Hematopoietic multipotent progenitor cell treated with erythropoietin and hydrocortisone succinate and interleukin-3 and kit ligand, for 4 days (in vitro differentiated cells): ENCODE measurements around the gene LMF1.
A peak's percentile ranks its signal among the peaks of the same experiment; 100 is the strongest.

Experiments used
- DNase-seq: peaks from one replicate; pipeline ENCODE4 v3.0.0-alpha.2; 2015

Gene LMF1

DNA sequence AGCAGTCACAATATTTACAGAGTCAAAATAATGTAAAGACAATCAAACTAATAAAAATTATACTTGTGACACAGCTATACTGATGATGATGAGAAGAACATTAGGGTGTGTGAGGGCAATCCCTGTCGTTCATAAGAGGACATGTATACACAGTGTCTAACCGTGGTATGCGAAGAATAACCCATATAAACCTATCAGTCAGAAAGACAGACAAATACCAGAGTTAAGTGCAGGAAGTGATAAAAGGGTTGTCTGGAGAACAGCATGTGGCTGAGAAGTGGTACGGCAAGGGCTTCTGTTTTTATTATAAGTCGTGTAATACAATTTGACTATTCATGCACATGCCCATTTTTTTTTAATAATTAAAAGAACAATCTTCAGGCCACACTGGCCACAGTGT, 46.7 kb downstream of the LMF1 start:
- no peak for DNase-seq

- no peak for DNase-seq
Observed at GRCh38 chr16:923184-923583, 47.6 kb downstream of the LMF1 start.

- DNase-seq = no peak
Observed at GRCh38 chr16:922051-922450, 48.7 kb downstream of the LMF1 start.

DNA sequence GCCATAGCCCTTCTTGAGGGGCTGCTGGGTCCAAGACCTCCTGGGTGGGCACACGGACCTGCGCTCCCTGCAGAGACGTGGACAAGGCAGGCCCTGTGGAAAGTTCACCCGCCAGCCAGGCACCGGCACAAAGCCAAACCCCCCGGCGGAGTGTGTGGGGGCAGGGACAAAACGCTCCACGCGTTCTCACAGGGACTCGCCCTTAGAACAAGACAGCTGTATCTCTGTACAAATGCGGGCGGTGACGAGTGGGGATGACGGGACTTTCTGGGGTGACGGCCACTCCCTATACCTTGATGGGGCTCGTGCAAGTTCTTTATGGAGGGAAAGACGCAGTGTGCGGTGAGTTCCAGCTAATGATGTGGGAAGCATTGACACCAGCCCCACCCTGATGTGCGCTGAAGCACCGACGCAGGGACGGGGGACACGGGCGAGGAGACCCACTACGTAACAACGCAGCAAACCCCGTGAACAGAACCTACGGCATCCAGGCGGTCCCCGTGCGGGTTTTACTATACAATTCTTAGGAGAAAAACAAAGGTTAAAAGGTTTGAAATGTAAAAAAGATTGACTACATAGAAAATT, 49.4 kb downstream of the LMF1 start:
- no peak for DNase-seq

GRCh38 chr16:920717-921116, 50.1 kb downstream of the LMF1 start:
- no peak for DNase-seq

- DNase-seq = no peak
Observed at GRCh38 chr16:920051-920681, 50.6 kb downstream of the LMF1 start.

DNA sequence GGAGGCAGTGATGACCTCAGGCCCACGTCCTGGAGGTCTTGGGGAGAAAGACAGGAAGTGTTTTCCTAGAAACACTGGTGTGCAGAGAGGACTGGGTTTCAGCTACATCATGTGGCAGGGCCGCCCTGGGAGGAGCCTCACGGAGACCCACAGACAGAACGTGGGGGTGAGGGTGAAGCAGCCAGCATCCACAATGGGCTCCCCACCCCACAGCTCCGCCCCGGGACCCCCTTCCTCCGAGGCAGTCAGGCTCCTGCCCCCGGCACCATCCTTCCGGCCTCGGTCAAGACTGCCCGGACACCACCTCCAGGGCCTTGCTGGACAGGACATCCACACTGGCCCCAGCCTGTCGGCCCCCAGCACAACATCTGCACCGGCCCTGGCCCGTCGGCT, 51.1 kb downstream of the LMF1 start:
- DNase-seq = no peak

- DNase-seq = no peak
Observed at GRCh38 chr16:918741-919657, 51.8 kb downstream of the LMF1 start.

DNA sequence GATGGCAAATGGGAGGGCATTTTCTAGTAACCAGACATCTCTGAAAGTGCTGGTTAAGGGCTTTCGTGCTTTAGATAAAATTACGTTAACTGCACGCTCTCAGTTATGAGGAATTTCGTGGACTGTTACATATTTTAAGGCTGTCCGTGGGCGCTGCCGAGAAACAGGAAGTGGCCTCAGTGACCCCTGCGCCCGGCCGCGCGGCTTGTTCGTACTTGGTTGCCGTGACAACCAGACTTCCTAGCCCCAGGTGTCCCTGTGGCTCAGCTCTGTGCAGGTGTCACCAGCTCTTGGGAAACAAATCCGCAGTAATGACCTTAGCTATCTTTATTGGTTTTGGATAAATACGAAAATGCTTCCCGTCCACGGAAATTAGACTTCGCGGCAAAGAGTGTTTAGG, 52.7 kb downstream of the LMF1 start:
- DNase-seq = no peak

DNA sequence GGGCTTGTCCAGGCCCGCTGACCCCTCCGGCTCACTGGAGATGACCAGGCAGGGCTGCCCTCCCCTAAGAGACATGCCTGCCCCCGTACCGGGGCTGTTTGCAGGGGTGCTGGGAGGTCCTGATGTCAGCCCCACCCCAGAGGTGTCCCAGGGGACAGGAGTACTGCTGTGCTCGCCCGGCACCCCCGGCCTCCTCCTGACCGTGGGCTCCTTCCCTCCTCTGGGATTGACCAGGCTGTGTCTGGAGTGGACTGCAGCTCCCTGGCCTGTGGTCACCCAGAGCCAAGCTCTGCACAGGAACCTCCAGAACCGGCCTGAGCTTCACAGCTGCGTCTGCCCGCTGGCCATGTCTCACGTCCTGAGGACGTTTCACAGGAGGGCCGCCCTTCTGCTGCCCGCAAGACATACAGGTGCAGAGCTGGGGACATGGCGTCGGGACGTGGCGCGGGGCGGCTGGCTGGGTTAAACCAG, 53.2 kb downstream of the LMF1 start:
- no peak for DNase-seq

DNA sequence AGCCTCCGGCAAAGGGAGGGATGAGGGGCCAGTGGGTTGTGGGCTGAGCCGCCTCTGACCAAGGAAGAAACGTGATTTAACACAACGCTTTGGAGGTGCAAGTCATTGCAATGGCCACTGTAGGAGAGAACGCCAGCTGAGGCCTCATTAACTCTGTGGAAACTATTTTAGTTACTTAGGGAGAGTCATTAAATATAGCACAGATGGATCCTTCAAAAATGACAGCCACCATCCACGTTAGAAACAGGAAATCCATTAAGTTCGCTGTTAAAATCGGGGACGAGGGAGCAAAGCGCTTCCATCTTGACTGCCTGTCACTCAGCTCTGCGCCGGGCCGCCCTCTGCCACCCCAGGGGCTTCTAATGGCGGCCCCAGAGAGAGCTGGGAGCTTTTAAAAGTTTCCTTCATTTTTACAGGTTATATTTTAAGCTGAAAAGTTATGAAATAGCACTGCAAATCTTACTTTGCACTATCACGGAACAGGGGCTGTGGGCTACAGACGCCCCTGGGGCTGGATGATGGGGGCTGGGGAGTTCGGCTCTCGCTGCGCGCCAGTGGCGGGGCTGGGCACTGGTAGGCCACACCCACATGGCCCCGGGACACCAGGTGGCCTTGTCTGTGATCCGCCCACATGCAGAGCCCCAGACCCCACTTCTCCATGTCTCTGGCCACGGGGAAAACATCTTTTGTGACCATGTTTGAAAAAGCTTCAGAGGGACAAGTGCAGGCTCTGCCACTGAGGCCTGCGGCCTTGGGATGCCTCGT, 54.6 kb downstream of the LMF1 start:
- DNase-seq = no peak

- DNase-seq = no peak
Observed at GRCh38 chr16:915546-915945, 55.2 kb downstream of the LMF1 start.

DNA sequence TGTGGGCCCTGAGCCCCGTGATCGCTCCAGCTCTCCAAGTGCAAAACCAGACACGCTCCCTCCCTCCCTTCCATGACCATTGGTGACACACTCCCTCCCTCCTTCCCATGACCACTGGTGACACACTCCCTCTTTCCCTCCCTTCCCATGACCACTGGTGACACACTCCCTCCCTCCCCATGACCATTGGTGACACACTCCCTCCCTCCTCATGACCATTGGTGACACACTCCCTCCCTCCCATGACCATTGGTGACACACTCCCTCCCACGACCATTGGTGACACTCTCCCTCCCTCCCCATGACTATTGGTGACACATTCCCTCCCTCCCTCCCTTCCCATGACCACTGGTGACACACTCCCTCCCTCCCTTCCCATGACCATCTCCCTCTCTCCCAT, 56.3 kb downstream of the LMF1 start:
- DNase-seq = peak; percentile 9

- DNase-seq = no peak
Observed at GRCh38 chr16:913817-914439, 56.9 kb downstream of the LMF1 start.

GRCh38 chr16:912684-913613, 57.8 kb downstream of the LMF1 start:
- DNase-seq = no peak

- DNase-seq = no peak
Observed at GRCh38 chr16:912322-912683, 58.5 kb downstream of the LMF1 start.

DNA sequence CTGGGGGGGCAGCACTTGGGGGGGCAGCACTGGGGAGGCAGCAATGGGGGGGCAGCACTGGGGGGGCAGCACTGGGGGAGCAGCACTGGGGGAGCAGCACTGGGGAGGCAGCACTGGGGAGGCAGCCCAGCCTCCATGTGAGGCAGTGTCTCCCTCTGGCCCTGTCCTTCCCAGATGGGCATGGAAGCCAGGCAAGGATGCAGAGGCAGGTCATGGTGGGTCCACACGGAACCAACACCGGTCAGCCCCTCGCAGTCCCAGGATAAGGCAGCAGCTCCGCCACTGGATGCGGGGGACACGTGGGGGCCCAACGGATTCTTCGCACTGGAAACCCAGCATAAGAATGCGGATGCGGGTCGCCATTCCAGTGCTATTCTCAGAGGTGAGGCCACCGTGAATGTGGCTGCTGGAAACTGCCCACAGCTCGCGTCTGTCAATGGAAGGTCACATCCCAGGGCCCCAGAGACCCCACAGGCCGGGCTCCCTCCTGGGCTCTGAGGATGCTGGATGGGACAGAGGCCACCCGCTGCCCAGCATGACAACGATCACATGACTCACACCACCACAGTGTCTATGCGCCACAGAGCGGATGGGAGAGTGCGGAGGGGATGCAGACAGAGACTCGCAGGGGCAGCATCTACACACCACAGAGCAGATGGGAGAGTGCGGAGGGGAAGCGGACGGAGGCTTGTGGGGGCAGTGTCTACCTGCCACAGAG, 59.0 kb downstream of the LMF1 start:
- no peak for DNase-seq

DNA sequence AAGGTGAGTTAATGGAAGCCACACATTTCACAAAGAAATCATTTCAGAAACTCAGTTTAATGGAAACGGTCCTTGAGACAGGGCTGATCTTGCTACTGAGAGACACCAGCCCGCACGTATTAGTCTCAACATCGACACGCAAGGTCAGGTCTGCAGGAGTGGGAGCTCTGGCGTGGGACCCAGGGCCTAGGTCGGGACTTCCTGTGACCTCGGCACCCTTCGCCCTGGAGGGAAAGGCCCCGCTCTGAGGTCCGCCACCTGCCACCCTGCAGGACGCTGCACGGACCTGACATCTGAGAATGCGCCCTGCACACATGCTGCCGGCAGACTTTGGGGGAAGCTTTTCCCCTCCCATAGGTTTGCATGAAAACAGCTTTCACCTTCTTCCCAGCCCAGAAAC, 59.7 kb downstream of the LMF1 start:
- no peak for DNase-seq

DNA sequence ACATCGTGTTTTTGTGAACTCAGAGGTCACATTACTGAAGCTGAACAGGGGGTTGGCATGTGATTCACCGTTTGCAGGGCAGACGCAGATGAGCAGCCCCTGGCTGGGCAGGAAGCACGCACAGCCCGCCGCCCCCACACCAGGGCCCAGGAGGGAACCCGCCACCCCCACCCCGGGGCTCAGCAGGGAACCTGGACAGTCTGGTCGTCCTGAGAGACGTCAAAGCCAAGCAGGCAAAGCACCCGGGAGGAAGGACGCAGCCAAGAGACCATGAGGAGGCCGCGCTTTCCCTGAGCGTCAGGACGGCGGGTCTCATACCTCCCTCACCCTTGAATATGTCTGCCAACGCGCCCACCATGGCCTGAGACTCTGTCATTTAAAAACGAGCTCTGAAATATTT, 60.6 kb downstream of the LMF1 start:
- no peak for DNase-seq

GRCh38 chr16:909281-910000, 61.3 kb downstream of the LMF1 start:
- no peak for DNase-seq
